Raji (cell line): Measurements from ENCODE around the gene PDE4D.

ENCODE experiments used
- POLR2A ChIP-seq: IDR thresholded peaks from 2 replicates; pipeline ENCODE4 v1.6.1; 2011; ENCODE audit warnings: low read depth, low read length, control low read depth; ENCODE audit not compliant: insufficient read depth

The PDE4D gene

GRCh38 chr5:59893429-59894227, at the start of gene PDE4D:
TSS of gene PDE4D (minus strand) at chr5:59893726.
- TF ChIP-seq POLR2A, result no peak

- TF ChIP-seq POLR2A, result no peak
Measured at GRCh38 chr5:59937633-59938032, 44.1 kb upstream of the PDE4D start.

- no peak for TF ChIP-seq POLR2A
Measured at GRCh38 chr5:59923465-59923864, 29.9 kb upstream of the PDE4D start.

DNA sequence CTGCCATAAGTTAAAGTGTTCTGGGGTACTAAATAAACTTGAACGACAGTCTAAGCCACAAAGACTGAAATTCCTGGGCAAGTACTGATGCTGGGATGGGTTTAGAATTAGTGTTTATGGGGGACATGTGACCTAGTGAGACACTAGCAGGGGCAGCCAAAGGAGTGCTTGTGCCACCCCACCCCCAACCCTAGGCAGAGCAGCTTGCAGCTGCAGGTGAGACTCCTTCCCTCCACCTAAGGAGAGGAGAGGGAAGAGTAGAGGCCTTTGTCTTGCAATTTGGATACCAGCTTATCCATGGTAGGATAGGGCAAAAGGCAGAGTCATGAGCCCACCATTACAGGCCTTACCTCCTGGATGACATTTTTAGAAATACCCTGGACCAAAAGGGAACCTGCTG, 28.7 kb upstream of the PDE4D start:
- no peak for TF ChIP-seq POLR2A

GRCh38 chr5:59921816-59922215, 28.3 kb upstream of the PDE4D start:
- no peak for TF ChIP-seq POLR2A

DNA sequence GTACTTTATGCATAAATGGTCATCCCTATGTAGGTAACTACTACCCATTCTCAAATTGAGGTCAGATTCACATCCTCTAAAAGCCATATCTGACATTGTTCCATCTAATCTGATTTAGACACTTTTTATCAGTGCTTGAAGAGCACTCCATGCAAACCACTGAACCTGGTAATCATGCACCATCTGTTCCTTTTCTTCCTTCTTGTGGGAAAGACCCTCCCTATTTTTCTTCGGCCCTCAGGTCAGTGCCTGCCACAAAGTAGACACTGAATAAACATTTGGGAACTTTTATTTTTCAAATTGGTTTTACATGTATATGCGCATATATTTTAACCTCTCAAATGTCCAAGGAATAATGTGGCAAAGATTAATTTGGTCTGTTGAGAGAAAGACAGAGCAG, 26.0 kb upstream of the PDE4D start:
- no peak for TF ChIP-seq POLR2A

DNA sequence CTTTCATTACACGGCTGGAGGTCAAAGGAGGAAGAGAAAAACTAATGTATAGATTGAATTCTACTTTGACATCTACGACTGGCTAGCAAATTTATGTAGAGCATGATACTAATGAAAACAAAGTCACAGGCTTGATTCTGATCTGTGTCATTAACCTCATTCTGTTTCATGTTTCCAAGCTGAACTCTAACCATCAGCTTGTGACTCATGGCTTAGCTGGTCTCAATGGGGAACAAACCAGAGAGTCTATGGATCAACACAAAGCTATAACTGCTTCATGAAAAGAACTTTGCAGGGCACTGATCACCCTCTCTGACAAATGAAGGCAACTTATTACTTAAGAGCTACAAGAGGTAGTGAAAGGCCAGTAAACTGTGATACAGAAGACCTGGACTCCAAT, 23.6 kb upstream of the PDE4D start:
- no peak for TF ChIP-seq POLR2A

DNA sequence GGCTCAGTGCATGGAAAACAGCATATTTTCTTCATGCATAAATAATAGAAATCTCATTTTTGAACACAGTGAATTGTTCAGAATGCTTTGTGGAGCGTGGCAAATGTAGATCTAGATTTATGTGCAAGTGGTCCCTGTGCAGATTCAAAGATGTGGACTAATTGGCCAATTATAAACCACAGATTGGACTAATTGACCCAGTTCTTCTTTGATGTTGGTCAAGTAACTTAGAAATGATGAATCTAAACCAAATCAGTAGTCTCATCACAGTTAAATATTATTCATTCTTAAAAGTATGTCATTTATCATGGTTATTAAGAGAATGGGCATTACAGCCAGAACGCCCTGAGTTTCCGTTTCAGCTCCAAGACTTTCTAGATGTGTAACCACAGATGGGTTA, 11.7 kb upstream of the PDE4D start:
- no peak for TF ChIP-seq POLR2A

DNA sequence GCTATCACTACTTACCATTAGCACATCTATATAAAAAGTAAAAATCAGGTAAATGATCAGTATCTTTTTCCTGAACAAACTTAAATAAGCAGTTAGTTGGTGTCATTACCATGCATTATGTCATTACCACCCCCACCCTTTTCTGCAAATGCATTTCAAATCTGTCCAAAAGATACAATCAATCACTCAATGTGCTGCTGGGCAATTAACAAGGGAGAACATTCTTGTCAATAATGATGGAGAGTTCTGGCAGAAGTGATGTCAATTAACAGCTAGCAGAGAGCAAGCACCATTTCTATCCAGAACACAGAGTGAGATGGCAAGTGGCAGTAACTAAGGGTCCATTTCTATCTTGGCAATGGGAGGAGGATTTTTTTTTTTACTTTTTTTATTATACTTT, 3.5 kb upstream of the PDE4D start:
- no peak for TF ChIP-seq POLR2A

- no peak for TF ChIP-seq POLR2A
Measured at GRCh38 chr5:59891962-59892643, 1.4 kb downstream of the PDE4D start.

DNA sequence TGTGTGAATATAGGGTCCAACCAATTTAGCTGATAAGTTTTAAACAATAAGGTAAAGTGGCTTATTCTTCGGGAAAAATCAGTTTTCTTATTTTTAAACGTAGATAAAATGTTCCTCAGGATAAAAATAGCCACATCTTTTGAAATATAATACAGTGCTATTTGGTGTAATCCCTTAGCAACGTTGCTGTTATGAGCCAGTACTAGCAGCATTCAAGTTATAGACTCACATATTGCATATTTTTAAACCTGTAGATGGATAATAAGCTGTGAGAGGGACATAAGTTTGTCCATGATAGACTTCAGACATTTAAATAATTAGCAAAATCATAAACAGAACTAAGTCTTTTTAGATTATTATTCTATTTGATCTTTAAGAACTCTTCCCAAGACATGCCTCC, 6.3 kb downstream of the PDE4D start:
- no peak for TF ChIP-seq POLR2A

GRCh38 chr5:59874675-59875074, 18.9 kb downstream of the PDE4D start:
- TF ChIP-seq POLR2A, result no peak

- no peak for TF ChIP-seq POLR2A
Measured at GRCh38 chr5:59873113-59873512, 20.4 kb downstream of the PDE4D start.

GRCh38 chr5:59866661-59867060, 26.9 kb downstream of the PDE4D start:
- TF ChIP-seq POLR2A, result no peak

DNA sequence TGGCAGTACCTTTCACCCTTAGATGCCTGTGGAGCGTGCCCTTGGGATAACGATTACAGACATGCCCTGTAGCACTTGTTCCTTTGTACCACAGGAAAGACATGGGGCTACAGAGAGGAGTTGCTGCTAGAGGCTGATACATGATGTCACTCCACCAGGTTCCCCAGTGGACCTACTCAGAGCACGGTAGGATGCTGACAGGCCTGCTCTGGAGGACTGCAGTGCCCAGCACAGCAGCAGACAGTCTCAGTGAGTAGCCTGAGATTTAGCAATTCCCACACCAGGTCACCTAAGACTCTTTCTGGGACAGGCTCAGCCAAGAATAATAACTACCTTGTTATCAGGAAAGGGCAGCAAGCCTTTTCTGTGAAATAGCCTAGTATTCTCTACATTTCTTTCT, 28.8 kb downstream of the PDE4D start:
- TF ChIP-seq POLR2A, result no peak

- TF ChIP-seq POLR2A, result no peak
Measured at GRCh38 chr5:59863777-59864176, 29.7 kb downstream of the PDE4D start.
